ENCODE results near the gene PTCH2.
"Not testable (repeated sequence)": the region's sequence is repeated elsewhere in the genome, so short reads cannot be mapped to it uniquely, and the experiment has no call there.

The PTCH2 gene

DNA sequence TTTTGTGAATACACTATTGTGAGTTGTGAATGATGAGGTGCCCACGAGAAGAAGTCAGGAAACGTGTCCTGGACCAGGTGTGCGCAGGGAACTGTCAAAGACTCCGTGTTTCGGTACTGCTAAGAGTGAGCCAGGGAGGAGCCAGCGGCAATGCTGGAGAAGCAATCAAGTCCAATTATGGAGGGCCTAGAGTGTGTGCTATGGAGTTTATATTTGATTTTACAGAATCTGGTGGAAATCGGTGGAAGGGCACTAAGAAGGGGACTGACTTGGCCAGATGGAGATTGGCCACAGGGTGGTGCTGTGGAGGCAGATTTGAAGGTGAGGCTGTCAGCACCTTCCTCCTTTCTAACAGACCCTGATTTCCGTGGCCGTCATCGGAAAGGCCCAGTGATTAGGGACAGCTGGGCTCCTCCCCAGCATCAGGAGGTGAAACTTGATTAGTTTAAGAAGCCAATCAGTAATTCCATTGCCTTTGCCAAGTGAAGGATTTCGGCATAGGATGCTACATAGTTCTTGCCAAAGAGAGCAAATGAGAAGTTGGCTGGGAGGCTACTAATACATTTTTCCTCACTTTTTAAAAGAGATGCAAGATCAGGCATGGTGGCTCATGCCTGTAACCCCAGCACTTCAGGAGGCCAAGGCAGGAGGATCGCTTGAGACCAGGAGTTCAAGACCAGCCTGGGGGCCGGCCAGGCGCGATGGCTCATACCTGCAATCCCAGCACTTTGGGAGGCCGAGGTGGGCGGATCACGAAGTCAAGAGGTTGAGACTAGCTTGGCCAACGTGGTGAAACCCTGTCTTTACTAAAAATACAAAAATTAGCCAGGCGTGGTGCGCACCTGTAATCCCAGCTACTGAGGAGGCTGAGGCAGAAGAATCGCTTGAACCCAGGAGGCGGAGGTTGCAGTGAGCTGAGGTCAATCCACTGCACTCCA, 7.0 kb downstream of the PTCH2 start:
- DNase-seq: peak in 1 of 2 experiments; percentile 63

DNA sequence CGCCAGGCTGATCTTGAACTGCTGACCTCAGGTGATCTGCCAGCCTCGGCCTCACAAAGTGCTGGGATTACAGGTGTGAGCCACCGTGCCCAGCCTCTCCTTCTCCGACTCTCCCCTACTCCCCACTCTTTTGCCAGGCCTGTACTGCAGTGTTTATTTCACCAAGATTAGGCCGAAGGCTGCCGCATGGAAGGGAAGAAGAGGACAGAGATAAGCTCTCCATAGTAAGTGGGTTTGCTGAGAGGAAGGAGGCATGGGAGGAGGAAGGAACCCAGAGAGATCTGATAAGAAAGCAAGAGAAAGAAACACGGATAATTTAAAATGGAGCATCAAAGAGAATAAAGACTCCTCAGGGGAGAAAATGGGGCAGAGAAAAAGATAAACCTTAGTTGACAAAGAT, 8.7 kb downstream of the PTCH2 start:
- DNase-seq: no peak

DNA sequence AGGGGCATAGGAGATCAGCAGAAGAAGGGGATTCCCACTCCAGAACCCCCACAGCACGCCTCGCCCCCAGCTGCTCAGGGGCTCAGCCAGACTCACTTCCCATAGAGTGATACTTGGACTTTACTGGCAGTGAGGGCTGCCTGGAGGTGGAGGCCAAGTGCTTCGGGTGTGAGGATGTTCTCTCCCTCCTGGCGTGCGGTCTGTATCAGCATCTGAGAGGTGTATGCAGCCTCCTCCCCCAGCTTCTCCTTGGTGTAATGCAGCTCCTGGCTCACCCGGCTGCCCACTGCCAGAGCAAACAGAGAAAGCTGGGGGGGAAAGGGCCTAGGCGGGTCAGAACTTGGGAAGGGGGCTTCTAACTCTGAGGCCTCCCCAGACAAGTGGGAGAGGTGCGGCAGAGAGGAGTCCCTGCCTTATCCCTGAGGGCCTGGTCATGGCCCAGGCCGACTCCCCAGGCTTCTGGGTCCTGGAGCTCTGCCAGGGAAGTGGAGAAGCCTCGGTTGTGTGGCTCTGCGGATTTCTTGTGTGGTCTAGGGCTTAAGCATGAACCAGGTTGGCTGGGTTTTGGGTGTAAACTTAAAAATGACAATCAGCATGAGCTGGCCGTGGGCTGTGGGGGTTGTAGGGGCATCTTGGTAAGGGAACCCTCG, 10.9 kb downstream of the PTCH2 start:
- no peak for DNase-seq

DNA sequence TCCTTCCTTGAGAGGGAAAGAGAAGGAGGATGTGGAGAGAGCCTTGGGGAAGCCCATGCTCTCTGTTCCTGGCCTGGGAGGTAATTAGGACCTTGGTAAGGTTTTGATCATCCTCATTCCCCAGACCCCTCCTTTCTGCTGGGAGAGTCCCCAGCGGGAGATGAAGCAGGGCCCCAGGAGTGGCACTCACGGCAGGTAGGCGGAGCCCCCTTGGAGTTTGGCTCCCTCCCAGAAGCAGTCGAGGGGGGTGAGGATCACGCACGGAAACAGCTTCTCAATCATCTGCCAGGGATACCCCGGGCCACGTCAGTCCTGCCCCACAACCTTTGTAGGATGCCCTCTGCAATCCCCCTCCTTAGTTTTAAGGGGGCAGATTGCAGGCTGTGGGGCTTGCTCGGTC, 11.5 kb downstream of the PTCH2 start:
- no peak for DNase-seq

DNA sequence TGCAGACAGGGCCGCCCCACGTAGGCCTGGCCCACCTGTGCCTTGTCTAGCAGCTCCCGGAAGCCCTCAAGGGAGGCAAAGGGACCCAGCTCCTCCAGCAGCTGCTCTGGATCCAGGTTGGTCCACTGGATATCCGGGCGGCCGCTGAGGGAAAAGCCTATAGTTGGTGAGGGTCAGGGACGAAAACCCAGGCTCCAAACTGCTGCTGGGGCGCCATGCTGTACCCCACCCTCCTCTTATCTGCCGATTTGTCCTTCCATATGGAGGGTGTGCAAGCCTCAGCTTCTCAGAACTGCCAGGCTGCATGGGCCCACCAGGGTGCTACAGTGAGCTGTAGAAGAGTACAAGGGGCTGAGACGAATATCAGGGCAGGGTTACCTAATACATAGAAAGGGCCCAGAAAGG, 12.2 kb downstream of the PTCH2 start:
- DNase-seq: no peak

DNA sequence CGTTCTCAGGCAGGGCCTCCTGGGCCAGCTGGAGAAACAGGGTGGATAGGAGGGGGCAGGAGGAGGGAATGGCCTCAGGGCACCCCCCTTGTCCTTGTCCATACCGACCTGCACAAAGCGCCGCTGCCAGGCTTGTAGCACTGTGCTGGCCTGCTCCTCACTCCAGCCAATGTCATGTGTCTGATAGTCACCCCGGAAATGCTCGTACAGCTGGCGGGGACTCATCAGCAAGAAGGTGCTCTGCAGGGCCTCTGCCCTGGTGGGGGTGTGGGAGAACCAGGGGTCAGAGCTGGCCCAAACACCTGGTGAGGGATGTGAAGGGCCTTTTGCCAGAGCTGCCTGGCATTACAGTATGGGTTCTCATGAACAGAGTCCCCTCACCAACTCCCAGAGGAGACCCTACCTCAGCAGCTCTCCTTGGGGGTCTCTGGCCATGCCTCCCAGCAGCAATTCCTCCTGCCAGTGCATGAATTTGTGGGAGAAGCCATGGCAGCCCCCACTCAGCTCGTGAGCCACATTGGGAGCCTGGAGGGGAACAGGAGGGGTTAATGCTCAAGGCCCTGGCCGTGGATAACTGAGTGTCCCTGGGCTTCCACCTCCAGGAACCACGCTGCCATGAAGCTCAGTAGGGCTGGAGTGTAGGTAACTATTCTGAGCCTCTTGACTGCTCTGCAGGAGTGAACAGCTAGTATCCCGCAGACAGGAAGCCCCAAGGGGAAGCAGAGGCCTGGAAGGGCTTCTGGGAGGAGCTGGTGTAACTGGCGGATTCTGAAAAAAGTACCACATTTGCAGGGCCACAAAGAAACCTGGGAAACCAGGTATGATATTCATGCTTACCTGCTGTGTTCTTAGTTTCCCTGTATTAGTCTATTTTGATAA, 13.3 kb downstream of the PTCH2 start:
- no peak for DNase-seq

DNA sequence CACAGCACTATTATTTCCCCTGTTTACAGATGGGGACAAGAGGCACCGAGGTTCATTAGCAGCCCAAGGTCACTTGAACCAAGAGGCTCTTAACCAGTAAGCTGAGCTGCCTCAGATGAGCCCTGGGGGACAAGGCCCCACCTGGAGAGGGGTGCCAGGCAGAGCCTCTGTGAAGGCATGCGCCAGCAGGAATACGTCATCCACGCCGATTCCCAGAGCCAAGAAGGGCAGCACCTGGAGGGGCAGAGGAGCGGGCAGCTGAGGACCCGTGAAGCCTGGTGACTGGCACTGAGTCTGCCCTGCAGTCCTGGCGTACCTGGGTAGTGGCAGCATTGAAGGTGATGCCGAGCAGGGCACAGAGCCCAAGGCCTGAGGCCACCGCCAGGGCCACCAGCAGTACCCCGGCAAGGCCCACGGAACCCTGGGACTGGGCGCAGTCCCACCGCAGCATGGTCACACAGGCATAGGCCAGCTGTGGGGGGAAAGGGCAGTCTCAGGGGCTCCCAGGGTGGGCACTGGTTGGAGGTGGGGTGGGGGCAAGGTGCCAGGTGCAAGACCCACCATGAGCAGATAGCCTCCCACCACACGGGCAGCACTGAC, 14.1 kb downstream of the PTCH2 start:
- DNase-seq: no peak

DNA sequence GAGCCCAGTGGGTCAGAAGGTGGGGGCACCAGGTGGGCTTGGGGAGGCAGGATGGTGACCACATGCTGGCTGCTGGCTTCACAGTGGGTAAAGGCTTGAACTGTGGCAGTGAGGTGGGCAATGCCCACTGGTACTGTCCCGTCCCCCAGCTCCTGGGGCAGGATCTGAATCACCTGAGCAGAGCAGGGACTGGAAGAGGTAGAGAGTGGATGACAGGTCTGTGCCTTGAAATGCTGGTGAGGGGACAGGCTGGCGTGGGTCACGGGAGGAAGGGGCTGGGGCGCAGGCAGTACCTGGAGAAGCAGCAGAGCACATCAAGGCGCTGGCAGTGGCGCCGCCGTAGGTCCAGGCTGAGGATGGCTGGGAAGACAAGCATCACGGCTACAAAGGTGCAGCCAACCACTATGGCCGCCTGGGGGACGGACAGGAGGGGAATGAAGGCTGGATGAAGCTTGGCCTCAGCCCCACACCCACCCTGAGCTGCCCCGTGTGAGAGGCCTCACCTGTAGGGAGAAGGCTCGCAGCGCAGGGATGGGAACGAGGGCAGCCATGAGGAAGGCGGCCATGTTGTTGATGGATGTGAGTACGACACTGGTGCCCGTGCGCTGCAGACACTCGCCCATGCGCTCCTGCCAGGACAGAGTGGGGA, 14.9 kb downstream of the PTCH2 start:
- DNase-seq: no peak

DNA sequence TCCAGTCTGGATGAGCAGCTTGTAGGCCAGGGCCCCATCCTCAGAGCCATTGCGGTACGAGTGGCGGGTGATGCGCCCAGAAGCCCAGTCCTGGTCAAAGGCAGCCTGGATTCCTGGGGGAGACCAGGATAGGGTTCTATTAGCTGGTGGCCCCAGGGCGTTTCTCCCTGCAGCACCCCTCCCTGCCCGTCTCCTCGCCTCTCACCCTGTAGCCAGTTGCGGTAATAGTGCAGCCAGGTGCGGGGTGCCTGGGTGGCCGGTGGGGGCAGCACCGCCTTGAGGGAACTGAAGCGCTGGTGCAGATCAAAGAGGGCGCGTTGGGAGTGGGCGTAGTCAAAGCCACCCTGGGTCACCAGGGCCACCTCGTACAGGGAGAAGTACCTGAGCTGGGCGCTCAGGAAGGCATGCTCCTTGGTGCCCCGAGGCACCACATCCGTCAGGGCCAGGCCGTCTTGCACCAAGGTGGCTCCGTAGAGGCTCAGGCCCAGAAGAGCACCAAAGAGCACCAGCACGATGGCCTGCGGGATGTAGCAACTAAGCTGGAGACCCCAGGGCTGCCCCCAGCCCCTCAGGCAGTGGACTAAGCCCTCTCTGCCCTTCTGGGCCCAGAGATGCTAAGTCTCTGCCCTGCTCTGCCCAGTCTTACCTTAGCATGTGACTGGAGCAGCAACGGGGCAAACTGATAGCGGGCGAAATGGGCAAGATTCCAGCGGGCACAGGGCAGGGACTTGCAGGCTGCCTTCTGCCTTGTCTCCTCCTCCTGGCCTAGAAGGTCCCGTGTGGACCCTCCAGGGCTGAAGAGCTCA, 15.7 kb downstream of the PTCH2 start:
- no peak for DNase-seq

DNA sequence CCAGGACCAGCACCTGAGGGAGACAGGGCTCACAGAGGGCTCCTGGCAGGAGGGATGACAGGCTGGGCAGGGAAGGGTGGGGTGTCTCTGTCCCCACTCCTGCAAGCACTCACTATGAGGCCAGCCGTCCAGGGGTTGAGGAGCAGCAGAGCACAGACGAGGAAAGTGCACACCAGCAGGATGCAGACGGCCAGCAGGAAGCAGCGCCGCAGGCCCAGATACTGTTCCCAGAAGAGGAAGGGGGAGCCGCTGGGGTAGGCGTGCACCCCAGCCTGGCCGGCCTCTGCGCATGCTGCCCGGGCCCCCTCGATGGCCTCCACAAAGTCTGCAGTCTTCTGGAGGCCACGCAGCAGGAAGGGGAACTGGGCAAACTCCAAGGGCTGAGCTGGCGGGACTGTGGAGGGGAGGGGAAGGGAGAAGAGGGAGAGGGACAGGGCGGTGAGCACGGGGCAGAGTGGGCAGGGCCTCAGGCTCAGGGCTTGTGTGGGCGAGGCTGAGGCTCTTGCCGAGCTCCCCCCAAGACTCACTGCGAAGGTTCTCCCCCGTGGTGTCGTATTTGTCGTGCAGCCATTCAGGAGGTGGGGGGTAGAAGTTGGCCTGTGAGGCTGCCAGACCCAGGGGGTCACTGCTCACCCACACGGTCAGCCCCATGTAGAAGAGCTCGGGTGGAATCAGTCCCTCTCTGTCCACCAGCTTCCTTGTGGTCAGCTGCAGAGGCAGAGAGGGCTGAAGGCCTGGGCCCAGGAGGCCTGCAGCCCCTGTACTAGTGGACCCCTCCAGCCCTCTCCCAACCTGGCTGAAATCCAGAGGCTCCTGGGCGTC, 16.5 kb downstream of the PTCH2 start:
- no peak for DNase-seq

DNA sequence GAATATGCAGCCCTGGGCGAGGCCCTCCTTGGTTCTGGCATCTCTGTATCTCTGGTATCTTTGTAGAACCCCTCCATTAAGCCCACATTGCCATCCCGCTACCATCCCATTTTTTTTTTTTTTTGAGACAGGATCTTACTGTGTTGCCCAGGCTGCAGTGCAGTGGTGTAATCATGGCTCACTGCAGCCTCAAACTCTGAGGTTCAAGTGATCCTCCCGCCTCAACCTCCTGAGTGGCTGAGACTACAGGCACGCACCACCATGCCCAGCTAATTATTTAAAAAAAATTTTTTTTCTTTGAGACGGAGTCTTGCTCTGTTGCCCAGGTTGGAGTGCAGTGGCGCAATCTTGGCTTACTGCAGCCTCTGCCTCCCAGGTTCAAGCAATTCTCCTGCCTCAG, 18.7 kb downstream of the PTCH2 start:
- DNase-seq: not testable (repeated sequence)

DNA sequence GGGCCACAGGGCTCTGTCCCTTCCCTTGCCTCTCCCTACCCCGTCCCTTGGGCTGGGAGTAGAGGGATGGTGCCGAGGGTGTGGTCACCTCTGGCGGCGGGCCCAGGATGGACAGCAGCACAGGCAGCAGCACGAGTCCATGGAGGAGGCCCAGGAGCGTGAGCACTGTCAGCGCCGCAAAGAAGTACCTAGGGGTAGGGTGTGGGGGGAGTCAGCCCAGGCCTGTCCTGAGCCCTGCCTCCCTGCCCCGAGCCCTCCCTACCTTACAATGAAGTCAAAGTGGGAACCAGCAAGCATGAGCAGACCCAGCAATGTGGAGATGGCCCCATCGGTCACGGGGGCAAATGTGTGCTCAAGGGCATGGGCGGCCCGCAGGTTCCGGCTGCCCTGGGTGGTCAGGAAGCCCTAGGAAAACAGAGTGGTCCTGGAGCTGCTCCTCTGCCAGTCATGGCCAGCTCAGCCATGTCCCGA, 20.0 kb downstream of the PTCH2 start:
- no peak for DNase-seq

DNA sequence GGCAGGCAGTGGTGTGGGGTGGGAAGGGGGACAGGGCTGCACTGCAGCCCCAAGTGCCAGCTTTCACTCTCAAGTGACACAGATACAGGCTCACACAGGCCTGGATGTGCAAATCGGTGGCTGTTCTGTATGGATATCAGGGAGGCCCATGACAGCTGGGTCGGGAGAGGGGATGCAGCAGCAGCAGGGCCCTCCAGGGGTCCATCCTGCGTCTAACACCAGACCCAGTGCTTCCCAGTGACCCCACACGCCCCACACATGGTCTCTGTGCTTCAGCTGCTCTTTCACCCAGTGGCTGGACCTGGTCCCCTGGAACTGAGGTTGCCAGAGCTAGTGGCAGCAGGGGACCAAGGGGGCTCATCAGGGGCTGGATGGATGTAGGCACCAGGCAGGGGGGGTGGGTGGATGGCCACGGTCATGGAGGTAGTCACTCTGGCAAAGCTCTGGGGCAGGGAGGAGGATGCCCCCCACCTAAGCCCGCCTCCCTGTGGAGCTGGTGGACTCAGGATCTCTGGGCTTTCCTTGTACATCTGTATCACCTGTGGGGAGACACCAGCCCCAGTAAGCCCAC, 20.8 kb downstream of the PTCH2 start:
- DNase-seq: no peak

DNA sequence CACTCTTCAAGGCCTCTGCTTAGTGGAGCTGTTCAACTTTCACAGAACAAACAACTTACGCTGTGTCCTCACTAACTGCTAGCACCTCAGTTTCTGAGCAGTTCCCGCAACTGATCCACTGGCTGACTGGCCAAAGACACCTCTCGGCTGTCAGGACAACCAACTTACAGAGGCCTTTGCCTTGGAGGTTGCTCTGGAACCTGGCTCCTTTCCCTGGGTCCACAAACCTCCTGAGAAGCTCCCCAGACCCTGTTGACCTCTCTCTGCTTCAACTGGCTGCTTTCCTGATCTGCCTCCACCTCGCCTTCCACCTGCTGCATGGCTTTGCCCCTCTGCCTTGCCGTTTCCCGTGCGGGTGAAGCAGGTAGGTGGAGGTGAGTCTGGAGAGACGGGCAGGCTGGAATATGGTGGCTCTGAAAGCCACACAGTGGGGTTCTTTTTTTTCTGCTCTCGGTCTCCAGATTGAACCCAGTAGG, 21.8 kb downstream of the PTCH2 start:
- no peak for DNase-seq

DNA sequence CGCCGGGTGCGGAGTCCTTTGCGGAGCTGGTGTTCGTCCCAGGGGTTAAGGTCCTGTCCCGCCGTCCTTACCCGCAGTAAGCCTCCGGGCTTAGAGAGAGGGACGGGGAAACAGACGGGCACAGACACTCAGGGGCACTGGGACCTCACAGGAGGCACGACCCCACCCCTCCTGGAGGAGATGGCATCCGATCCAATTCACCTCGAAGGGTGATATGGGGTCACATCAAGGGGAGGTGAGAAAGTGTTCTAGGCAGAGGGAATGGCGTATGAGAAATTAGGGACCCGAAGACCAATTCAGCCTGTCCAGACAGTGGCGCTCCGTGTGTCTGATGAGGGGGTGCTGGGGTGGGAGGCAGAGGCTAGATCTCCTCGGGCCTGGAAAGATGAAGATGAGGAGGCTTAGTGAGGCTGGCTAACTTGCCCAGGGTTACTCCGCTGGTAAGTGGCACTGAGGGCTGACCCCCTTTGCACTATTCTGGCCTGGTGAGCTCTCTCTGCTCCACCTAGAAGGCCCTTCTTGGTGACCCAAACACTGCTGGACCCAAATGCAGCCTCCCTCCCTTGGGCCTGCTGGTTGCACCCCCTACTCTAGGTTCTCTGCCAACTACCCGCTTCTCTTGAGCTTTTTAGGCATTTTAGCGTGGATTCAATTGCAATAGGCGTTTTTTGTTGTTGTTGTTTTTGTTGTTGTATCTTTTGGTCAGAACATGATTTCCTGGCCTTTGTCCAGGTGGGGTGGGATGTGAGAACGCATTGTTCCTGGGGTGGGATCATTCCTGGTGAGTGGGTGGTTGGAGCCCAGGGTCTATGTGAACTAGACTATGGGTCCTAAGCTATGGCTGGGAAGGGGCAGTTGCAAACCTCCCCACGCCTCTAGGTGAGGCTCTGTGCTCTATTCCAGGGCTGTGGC, 22.5 kb downstream of the PTCH2 start:
- DNase-seq: no peak

DNA sequence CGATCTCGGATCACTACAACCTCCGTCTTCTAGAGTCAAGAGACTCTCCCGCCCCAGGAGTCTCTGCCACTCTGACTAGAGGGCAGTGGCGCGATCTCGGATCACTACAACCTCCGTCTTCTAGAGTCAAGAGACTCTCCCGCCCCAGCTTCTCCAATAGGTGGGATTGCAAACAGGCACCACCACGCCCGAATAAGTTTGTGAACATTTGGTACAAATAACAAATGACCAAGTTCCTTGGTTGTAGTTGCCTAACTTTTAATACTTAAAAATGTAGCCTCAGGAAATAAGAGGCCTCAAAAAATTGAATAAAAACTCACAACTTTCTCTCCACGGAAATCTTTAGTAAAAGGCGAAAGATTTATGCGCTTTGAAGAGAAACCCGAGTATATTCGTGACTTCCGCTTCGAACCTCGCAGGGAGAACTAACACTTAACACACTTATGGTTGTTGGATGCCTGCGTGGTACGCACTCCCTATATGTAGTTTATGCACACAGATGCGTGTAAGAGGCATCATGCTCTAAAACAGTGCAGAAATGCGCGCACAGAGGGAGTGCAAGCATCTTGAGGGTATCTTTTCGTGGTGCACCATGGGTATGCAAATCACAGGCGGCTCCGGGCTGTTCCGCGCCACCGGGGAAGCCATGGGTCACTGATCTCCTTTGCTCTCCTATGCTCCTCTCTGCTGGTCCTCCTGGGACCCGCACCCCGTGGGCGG, 23.3 kb downstream of the PTCH2 start:
- no peak for DNase-seq

DNA sequence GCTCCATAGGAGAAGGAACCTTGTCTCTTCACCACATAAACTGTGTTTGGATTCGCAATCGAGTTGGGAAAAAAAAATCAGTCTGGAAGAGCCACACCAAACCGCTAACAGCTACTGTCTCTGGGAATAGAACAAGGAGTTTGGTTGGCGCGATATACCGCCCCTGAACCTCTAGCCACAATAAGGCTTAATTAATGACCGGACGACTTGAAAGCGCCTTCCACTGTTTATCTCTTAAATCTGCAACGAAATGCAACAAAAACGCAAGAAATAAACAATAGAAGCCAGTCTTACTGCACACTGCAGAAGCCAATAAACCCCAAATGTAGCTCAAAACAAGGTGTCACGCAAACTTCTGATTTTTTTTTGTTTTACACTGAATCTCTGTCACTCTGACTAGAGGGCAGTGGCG, 23.9 kb downstream of the PTCH2 start:
- DNase-seq: no peak
